Endothelial cell of umbilical vein (primary cell): ENCODE measurements around the gene GABPB1. TPM values are rescaled to one million over a fixed set of nuclear protein-coding genes. Genes with fewer than 3 reads are reported as not detected.

Source experiments
- BruUV-seq: library from RNA; stranded (reverse); fragments of 400-500 nt; replicated peaks from 2 replicates; lab custom pipeline; 2021; lab: Mats Ljungman, UMichigan
- CTCF ChIA-PET: fragments of 300-600, 350-600 bp; sonication (Branson Sonifier 250); formaldehyde crosslinking; loops from one replicate; lab custom pipeline; 2021; ENCODE audit warnings: antibody characterized with exemption, inconsistent platforms; lab: Charles Lee
- POLR2A ChIA-PET: fragments of 300-600, 350-600 bp; sonication (Branson Sonifier 250); formaldehyde crosslinking; loops from one replicate; lab custom pipeline; 2021; ENCODE audit warnings: antibody characterized with exemption, inconsistent platforms; lab: Charles Lee
- DNase-seq: peaks from one replicate; pipeline ENCODE4 v3.0.0-alpha.2; 2011; ENCODE audit warnings: low read depth, low spot score
- FAIRE-seq: peaks from 2 replicates; lab custom pipeline; 2011; peaks lifted over from hg19 to GRCh38; lab: Jason Lieb, UNC
- H2AFZ ChIP-seq: 2 replicates; pipeline ENCODE4 v1.6.0; 2012; ENCODE audit warnings: low read depth, low read length, control low read depth, inconsistent platforms
- H3K27ac ChIP-seq: 2 replicates; pipeline ENCODE4 v1.5.1; 2011; ENCODE audit warnings: low read depth, mild to moderate bottlenecking, control low read depth, low read length, moderate library complexity; ENCODE audit not compliant: insufficient read depth
- H3K27me3 ChIP-seq, 2 experiments: 2 replicates each; pipeline versions ENCODE4 v1.6.0 to v1.6.1; 2011; ENCODE audit warnings: low read length in 2 of 2, mixed read lengths in 1 of 2; ENCODE audit not compliant: control insufficient read depth in 2 of 2, insufficient read depth in 2 of 2
- H3K36me3 ChIP-seq, 2 experiments: 2 replicates in 1 of 2; 3 replicates in 1 of 2; pipeline ENCODE4 v1.5.1; 2011; ENCODE audit warnings: low read length in 2 of 2, mild to moderate bottlenecking in 1 of 2, moderate library complexity in 1 of 2; ENCODE audit not compliant: control insufficient read depth in 2 of 2, insufficient read depth in 2 of 2; ENCODE audit errors: extremely low read depth in 1 of 2
- H3K4me1 ChIP-seq: 3 replicates; pipeline ENCODE4 v1.5.1; 2011; ENCODE audit warnings: mild to moderate bottlenecking, low read length; ENCODE audit not compliant: control insufficient read depth, insufficient read depth; ENCODE audit errors: extremely low read depth
- H3K4me2 ChIP-seq: 2 replicates; pipeline ENCODE4 v1.6.1; 2011; ENCODE audit warnings: low read length, control low read depth, mixed read lengths; ENCODE audit not compliant: insufficient read depth
- H3K4me3 ChIP-seq, 3 experiments: fragments of 200-600 bp in 1 of 3; sonication (generic), shearing (Covaris generic) in 1 of 3; replicated peaks in 1 of 3; 2 replicates each; pipeline ENCODE4 v1.5.1; 2011 to 2016; ENCODE audit warnings: control low read depth in 3 of 3, low read length in 3 of 3, mild to moderate bottlenecking in 2 of 3, inconsistent platforms in 1 of 3, low read depth in 1 of 3, moderate library complexity in 1 of 3; ENCODE audit not compliant: insufficient read depth in 1 of 3
- H3K79me2 ChIP-seq: 2 replicates; pipeline ENCODE4 v1.6.0; 2012; ENCODE audit warnings: low read length, inconsistent platforms; ENCODE audit not compliant: control insufficient read depth, insufficient read depth
- H3K9ac ChIP-seq: replicated peaks from 2 replicates; pipeline ENCODE3; 2011; ENCODE audit warnings: low read length, control low read depth; ENCODE audit not compliant: insufficient read depth; ENCODE audit errors: extremely low read depth
- H3K9me1 ChIP-seq: replicated peaks from 3 replicates; pipeline ENCODE4 v1.6.0; 2011; ENCODE audit warnings: mild to moderate bottlenecking, low read length; ENCODE audit not compliant: control insufficient read depth, insufficient read depth; ENCODE audit errors: extremely low read depth
- H3K9me3 ChIP-seq: replicated peaks from 2 replicates; pipeline ENCODE4 v1.5.1; 2012; ENCODE audit warnings: low read length, inconsistent platforms; ENCODE audit not compliant: control insufficient read depth, insufficient read depth
- H4K20me1 ChIP-seq: replicated peaks from 2 replicates; pipeline ENCODE3; 2011; ENCODE audit warnings: mild to moderate bottlenecking, low read length; ENCODE audit not compliant: control insufficient read depth, insufficient read depth; ENCODE audit errors: extremely low read depth
- EZH2 ChIP-seq: IDR thresholded peaks from 2 replicates; pipeline ENCODE4 v1.6.1; 2012; ENCODE audit warnings: borderline replicate concordance, low read depth, mild to moderate bottlenecking, moderate library complexity, low read length, inconsistent platforms; ENCODE audit not compliant: severe bottlenecking
- FOS ChIP-seq: IDR thresholded peaks from 2 replicates; pipeline ENCODE4 v1.6.1; 2011; ENCODE audit warnings: mild to moderate bottlenecking, low read length, moderate library complexity, borderline replicate concordance; ENCODE audit not compliant: insufficient read depth
- GATA2 ChIP-seq: IDR thresholded peaks from 2 replicates; pipeline ENCODE4 v1.7.0; 2011; ENCODE audit warnings: low read depth, mild to moderate bottlenecking, moderate library complexity, mixed read lengths, low read length; ENCODE audit not compliant: insufficient read length, insufficient read depth
- JUN ChIP-seq: IDR thresholded peaks from 2 replicates; pipeline ENCODE4 v1.6.1; 2011; ENCODE audit warnings: borderline replicate concordance, low read depth; ENCODE audit not compliant: insufficient read length, insufficient read depth
- MAX ChIP-seq: IDR thresholded peaks from 2 replicates; pipeline ENCODE4 v1.6.1; 2011; ENCODE audit not compliant: insufficient read depth, insufficient read length
- MYC ChIP-seq: IDR thresholded peaks from one replicate; pipeline ENCODE4 v1.6.1; 2011; ENCODE audit warnings: mild to moderate bottlenecking, low read depth, low read length
- POLR2A ChIP-seq: IDR thresholded peaks from 2 replicates; pipeline ENCODE4 v1.6.1; 2012; ENCODE audit warnings: low read depth, mild to moderate bottlenecking, control low read depth, low read length
- POLR2AphosphoS5 ChIP-seq: IDR thresholded peaks from 2 replicates; pipeline ENCODE4 v1.6.1; 2012; ENCODE audit warnings: low read depth, mild to moderate bottlenecking, control low read depth, low read length, moderate library complexity; ENCODE audit not compliant: insufficient read depth
- dilution Hi-C: fragments of 300-500 bp; cut with MboI; formaldehyde crosslinking; loops from one replicate; pipeline ENCODE4 v1.15.0; 2019; ENCODE audit warnings: low sequenced_read_pairs; ENCODE audit not compliant: extremely low pct_ligation_motif_present
- intact Hi-C: fragments of 100-400 bp; cut with micrococcal nuclease; formaldehyde crosslinking; loops from one replicate; pipeline ENCODE4 v1.10.0; 2022
- polyA plus RNA-seq, 4 experiments: library from polyadenylated mRNA; depleted of rRNA in 3 of 4; stranded (reverse) in 3 of 4; unstranded in 1 of 4; fragments of >200 nt; gene quantifications; 2 replicates each; pipeline versions ENCODE4 v1.2.1 to v1.2.3, GENCODE V29; 2011 to 2012; ENCODE audit warnings: missing spikeins in 1 of 4
- total RNA-seq: library from RNA; stranded (reverse); gene quantifications from 2 replicates; pipeline ENCODE4 v1.2.3, GENCODE V29; 2021
- TF ChIP-seq, protein P1 (sequence below), 2 donors: IDR thresholded peaks; 1 replicate in 1 of 2; 2 replicates in 1 of 2; pipeline ENCODE4 v1.5.1; 2011; ENCODE audit warnings: low read length in 2 of 2, mild to moderate bottlenecking in 2 of 2, moderate library complexity in 2 of 2, control low read depth in 1 of 2, inconsistent platforms in 1 of 2, low read depth in 1 of 2; ENCODE audit not compliant: insufficient read depth in 1 of 2; ENCODE audit errors: extremely low read depth in 1 of 2

GABPB1 gene
- total and polyA plus RNA-seq, 2 donors (not counting 3 experiments of a cell fraction or from before 2014, with no cell fraction given) = 42.3 to 59.7 TPM

- TF ChIP-seq JUN (no peak), POLR2AphosphoS5 (no peak), GATA2 (no peak), MAX (no peak), FOS (no peak), POLR2A (no peak), MYC (no peak), EZH2 (no peak)
- TF ChIP-seq, protein P1, sequence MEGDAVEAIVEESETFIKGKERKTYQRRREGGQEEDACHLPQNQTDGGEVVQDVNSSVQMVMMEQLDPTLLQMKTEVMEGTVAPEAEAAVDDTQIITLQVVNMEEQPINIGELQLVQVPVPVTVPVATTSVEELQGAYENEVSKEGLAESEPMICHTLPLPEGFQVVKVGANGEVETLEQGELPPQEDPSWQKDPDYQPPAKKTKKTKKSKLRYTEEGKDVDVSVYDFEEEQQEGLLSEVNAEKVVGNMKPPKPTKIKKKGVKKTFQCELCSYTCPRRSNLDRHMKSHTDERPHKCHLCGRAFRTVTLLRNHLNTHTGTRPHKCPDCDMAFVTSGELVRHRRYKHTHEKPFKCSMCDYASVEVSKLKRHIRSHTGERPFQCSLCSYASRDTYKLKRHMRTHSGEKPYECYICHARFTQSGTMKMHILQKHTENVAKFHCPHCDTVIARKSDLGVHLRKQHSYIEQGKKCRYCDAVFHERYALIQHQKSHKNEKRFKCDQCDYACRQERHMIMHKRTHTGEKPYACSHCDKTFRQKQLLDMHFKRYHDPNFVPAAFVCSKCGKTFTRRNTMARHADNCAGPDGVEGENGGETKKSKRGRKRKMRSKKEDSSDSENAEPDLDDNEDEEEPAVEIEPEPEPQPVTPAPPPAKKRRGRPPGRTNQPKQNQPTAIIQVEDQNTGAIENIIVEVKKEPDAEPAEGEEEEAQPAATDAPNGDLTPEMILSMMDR (IDR thresholded peaks at IDR 0.05; ENCODE audit: extremely low read depth in 1 of 2, insufficient read depth in 1 of 2, low read depth in 1 of 2, low read length in 2 of 2) = no peak
- H2AFZ ChIP-seq = no peak overlapping the region
- no peak overlapping the region for H3K4me3 ChIP-seq
- H3K4me1 ChIP-seq = no peaks in the 10 kb centered on the region
- H3K27ac ChIP-seq = no peak overlapping the region
- no peaks in the 10 kb centered on the region for H3K9me1 ChIP-seq
- H3K36me3 ChIP-seq = peaks cover 0 to 7% of the 10 kb centered on the region in 2 experiments
- no peak overlapping the region for H3K4me2 ChIP-seq
- intact Hi-C loops = no loop called here
- DNase-seq = no peak
- dilution Hi-C loops = no loop called here
- FAIRE-seq = no peak
- H4K20me1 ChIP-seq = no peaks in the 10 kb centered on the region
- no peaks in the 10 kb centered on the region for H3K9me3 ChIP-seq
- CTCF ChIA-PET = interaction anchor here (1.4 kb wide), 1 partner anchor 48 kb away, joined by 3 read pairs; no protein-coding TSS in a partner anchor
- BruUV-seq = no TSS peak
- no peaks in the 10 kb centered on the region for H3K27me3 ChIP-seq
- H3K79me2 ChIP-seq = no peaks in the 10 kb centered on the region
- H3K9ac ChIP-seq = no peak overlapping the region
- POLR2A ChIA-PET = interaction anchor here (0.6 kb wide), 1 partner anchor 121 kb away, joined by 3 read pairs; no protein-coding TSS in a partner anchor
Measured at GRCh38 chr15:50363612-50364011, 8.6 kb upstream of the GABPB1 start.
